Cardiac fibroblast (primary cell): ENCODE results near the gene JARID2.
A peak's percentile ranks its signal among the peaks of the same experiment; 100 is the strongest.

Experiments
- DNase-seq, 2 donors: peaks; one replicate each; pipeline versions ENCODE4 v3.0.0 to v3.0.0-alpha.2; 2010; ENCODE audit warnings: low read depth in 2 of 2
- H3K4me3 ChIP-seq, 2 donors: replicated peaks in 1 of 2; 1 replicate in 1 of 2; 2 replicates in 1 of 2; pipeline ENCODE4 v1.5.1; 2011; ENCODE audit warnings: low read depth in 2 of 2, low read length in 2 of 2, mild to moderate bottlenecking in 2 of 2, moderate library complexity in 1 of 2
- CTCF ChIP-seq: IDR thresholded peaks from one replicate; pipeline ENCODE4 v1.5.1; 2011; ENCODE audit warnings: low read depth, mild to moderate bottlenecking, low read length, inconsistent platforms

Gene JARID2

GRCh38 chr6:15396808-15397207 is 150.9 kb downstream of the JARID2 start:
- no peak for TF ChIP-seq CTCF
- no peak overlapping the region for H3K4me3 ChIP-seq
- DNase-seq = no peak

- no peak for DNase-seq
- TF ChIP-seq CTCF = no peak
- no peak overlapping the region for H3K4me3 ChIP-seq
These were observed 152.9 kb downstream of the JARID2 start for GRCh38 chr6:15398633-15399275.

- no peak for TF ChIP-seq CTCF
- peak; percentile 78 to 91 for DNase-seq
- peak overlapping the region; percentile 6 to 35 for H3K4me3 ChIP-seq
These were observed 154.0 kb downstream of the JARID2 start for GRCh38 chr6:15399641-15400470.

GRCh38 chr6:15400572-15401004 is 154.7 kb downstream of the JARID2 start:
- peak overlapping the region; percentile 25 to 35 for H3K4me3 ChIP-seq
- TF ChIP-seq CTCF = no peak
- DNase-seq = peak; percentile 35 to 44

GRCh38 chr6:15401120-15401519 is 155.3 kb downstream of the JARID2 start:
- no peak for TF ChIP-seq CTCF
- no peak overlapping the region for H3K4me3 ChIP-seq
- DNase-seq = no peak

GRCh38 chr6:15401769-15402250 is 155.9 kb downstream of the JARID2 start:
- DNase-seq = peak in 1 of 2 donors; percentile 32
- no peak overlapping the region for H3K4me3 ChIP-seq
- TF ChIP-seq CTCF = no peak
